Keratinocyte (primary cell): Measurements from ENCODE around the gene PAQR5. TPM values are rescaled to one million over a fixed set of nuclear protein-coding genes. Genes with fewer than 3 reads are reported as not detected.

ENCODE experiments used
- DNase-seq: peaks from one replicate; pipeline ENCODE4 v3.0.0-alpha.2; 2011; ENCODE audit warnings: low read depth, missing footprints, low spot score
- FAIRE-seq: peaks from 2 replicates; lab custom pipeline; 2011; peaks lifted over from hg19 to GRCh38; lab: Jason Lieb, UNC
- H2AFZ ChIP-seq: 2 replicates; pipeline ENCODE4 v1.6.0; 2012; ENCODE audit warnings: low read length, control low read depth, inconsistent platforms; ENCODE audit not compliant: control insufficient read depth
- H3K27ac ChIP-seq: 2 replicates; pipeline ENCODE4 v1.5.1; 2011; ENCODE audit warnings: low read length; ENCODE audit not compliant: control insufficient read depth, insufficient read depth
- H3K27me3 ChIP-seq: 3 replicates; pipeline ENCODE4 v1.6.0; 2011; ENCODE audit warnings: low read length; ENCODE audit not compliant: control insufficient read depth, insufficient read depth; ENCODE audit errors: extremely low read depth
- H3K36me3 ChIP-seq, 2 experiments: 2 replicates in 1 of 2; 3 replicates in 1 of 2; pipeline ENCODE4 v1.5.1; 2011; ENCODE audit warnings: low read length in 2 of 2, mild to moderate bottlenecking in 1 of 2; ENCODE audit not compliant: control insufficient read depth in 2 of 2, insufficient read depth in 2 of 2; ENCODE audit errors: extremely low read depth in 1 of 2
- H3K4me1 ChIP-seq: 3 replicates; pipeline ENCODE4 v1.5.1; 2011; ENCODE audit warnings: low read length; ENCODE audit not compliant: control insufficient read depth, insufficient read depth; ENCODE audit errors: extremely low read depth
- H3K4me2 ChIP-seq: 3 replicates; pipeline ENCODE4 v1.6.0; 2011; ENCODE audit warnings: low read depth, low read length; ENCODE audit not compliant: control insufficient read depth, insufficient read depth; ENCODE audit errors: extremely low read depth
- H3K4me3 ChIP-seq, 3 experiments: fragments of 200-600 bp in 1 of 3; sonication (generic) in 1 of 3; 2 replicates in 2 of 3; 3 replicates in 1 of 3; pipeline ENCODE4 v1.5.1; 2011 to 2016; ENCODE audit warnings: low read length in 3 of 3, mild to moderate bottlenecking in 3 of 3, control low read depth in 2 of 3, inconsistent platforms in 1 of 3, low read depth in 1 of 3, mixed read lengths in 1 of 3, mixed run types in 1 of 3, moderate library complexity in 1 of 3; ENCODE audit not compliant: control insufficient read depth in 2 of 3, insufficient read depth in 2 of 3; ENCODE audit errors: extremely low read depth in 1 of 3
- H3K79me2 ChIP-seq: 2 replicates; pipeline ENCODE4 v1.6.0; 2012; ENCODE audit warnings: low read length; ENCODE audit not compliant: control insufficient read depth, insufficient read depth
- H3K9ac ChIP-seq: 3 replicates; pipeline ENCODE4 v1.6.0; 2011; ENCODE audit warnings: low read length; ENCODE audit not compliant: control insufficient read depth, insufficient read depth; ENCODE audit errors: extremely low read depth
- H3K9me1 ChIP-seq: 3 replicates; pipeline ENCODE4 v1.6.0; 2011; ENCODE audit warnings: low read length; ENCODE audit not compliant: control insufficient read depth, insufficient read depth; ENCODE audit errors: extremely low read depth
- H3K9me3 ChIP-seq: 2 replicates; pipeline ENCODE4 v1.5.1; 2012; ENCODE audit warnings: low read depth, low read length; ENCODE audit not compliant: control insufficient read depth
- H4K20me1 ChIP-seq: 3 replicates; pipeline ENCODE4 v1.6.0; 2011; ENCODE audit warnings: low read length; ENCODE audit not compliant: control insufficient read depth, insufficient read depth; ENCODE audit errors: extremely low read depth
- CTCF ChIP-seq, 3 experiments: IDR thresholded peaks in 1 of 3; conservative IDR thresholded peaks in 1 of 3; optimal IDR thresholded peaks in 1 of 3; 2 replicates in 2 of 3; 3 replicates in 1 of 3; pipeline versions ENCODE3 to v1.5.1; 2011; ENCODE audit warnings: low read length in 3 of 3, mild to moderate bottlenecking in 3 of 3, moderate library complexity in 2 of 3, control low read depth in 1 of 3, inconsistent platforms in 1 of 3; ENCODE audit not compliant: insufficient read depth in 2 of 3; ENCODE audit errors: extremely low read depth in 1 of 3
- EZH2 ChIP-seq: IDR thresholded peaks from one replicate; pipeline ENCODE4 v1.6.1; 2012; ENCODE audit warnings: inconsistent platforms, mild to moderate bottlenecking, low read length, moderate library complexity
- dilution Hi-C: fragments of 300-500 bp; cut with MboI; formaldehyde crosslinking; loops from one replicate; pipeline ENCODE4 v1.7.0; 2020; ENCODE audit warnings: low sequenced_read_pairs; ENCODE audit not compliant: extremely low pct_ligation_motif_present
- polyA plus RNA-seq, 5 experiments: library from polyadenylated mRNA; depleted of rRNA in 3 of 5; stranded (reverse) in 3 of 5; stranded (forward) in 1 of 5; unstranded in 1 of 5; fragments of >200 nt; gene quantifications; 1 replicate in 1 of 5; 2 replicates in 3 of 5; 3 replicates in 1 of 5; pipeline versions ENCODE4 v1.2.1 to v1.2.3, GENCODE V29; 2011 to 2012; ENCODE audit warnings: missing spikeins in 2 of 5, low read depth in 1 of 5, low replicate concordance in 1 of 5

Gene PAQR5
- polyA plus RNA-seq, 1 donor (not counting 4 experiments of a cell fraction or from before 2014, with no cell fraction given), result 0.30 TPM

DNA sequence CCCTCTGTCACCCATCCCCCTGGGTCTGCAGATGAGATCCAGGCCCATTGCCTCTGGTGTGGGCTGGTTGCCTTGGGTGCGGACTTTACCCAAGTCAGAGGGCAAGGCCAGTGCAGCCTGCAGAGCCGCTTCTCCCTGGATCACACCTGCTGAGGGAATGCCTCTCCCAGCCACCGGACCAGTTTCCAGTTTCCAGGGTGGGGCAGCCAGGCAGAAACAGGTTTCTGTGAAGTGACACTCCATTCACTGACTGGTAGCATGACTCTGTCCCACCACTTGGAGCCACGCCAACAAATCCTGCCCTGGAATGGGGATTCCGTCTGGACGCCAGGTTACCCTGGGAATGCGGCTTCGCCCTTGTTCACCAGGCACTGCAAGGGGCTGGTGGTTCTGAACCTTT lies 30.0 kb downstream of the PAQR5 start:
- TF ChIP-seq CTCF (optimal IDR thresholded peaks at IDR 0.05 in 1 of 3, IDR thresholded peaks at IDR 0.05 in 1 of 3, conservative IDR thresholded peaks at IDR 0.05 in 1 of 3; ENCODE audit: extremely low read depth in 1 of 3, insufficient read depth in 2 of 3, low read length in 3 of 3) (no peak), EZH2 (no peak)
- no peak overlapping the region for H3K4me2 ChIP-seq

GRCh38 chr15:69337138-69337537 lies 38.4 kb downstream of the PAQR5 start:
- no peaks in the 10 kb centered on the region for H3K36me3 ChIP-seq
- H3K9me1 ChIP-seq, result no peaks in the 10 kb centered on the region
- DNase-seq (no peak), FAIRE-seq (no peak)
- H3K27ac ChIP-seq, result no peak overlapping the region
- TF ChIP-seq CTCF (optimal IDR thresholded peaks at IDR 0.05 in 1 of 3, IDR thresholded peaks at IDR 0.05 in 1 of 3, conservative IDR thresholded peaks at IDR 0.05 in 1 of 3; ENCODE audit: extremely low read depth in 1 of 3, insufficient read depth in 2 of 3, low read length in 3 of 3), result no peak
- TF ChIP-seq EZH2, result no peak
- no peaks in the 10 kb centered on the region for H3K27me3 ChIP-seq
- no peak overlapping the region for H2AFZ ChIP-seq
- no peaks in the 10 kb centered on the region for H3K79me2 ChIP-seq
- no peaks in the 10 kb centered on the region for H3K9me3 ChIP-seq
- H3K4me1 ChIP-seq, result peaks cover 8% of the 10 kb centered on the region
- no peak overlapping the region for H3K9ac ChIP-seq
- no peak overlapping the region for H3K4me2 ChIP-seq
- H3K4me3 ChIP-seq, result no peak overlapping the region
- dilution Hi-C loops, result no loop called here
- no peaks in the 10 kb centered on the region for H4K20me1 ChIP-seq

More for the DNA sequence above, 30.0 kb downstream of the PAQR5 start:
- Histone ChIP-seq H4K20me1 (no peaks in the 10 kb centered on the region), H3K36me3 (no peaks in the 10 kb centered on the region), H3K27ac (no peak overlapping the region), H3K9ac (no peak overlapping the region), H2AFZ (no peak overlapping the region), H3K27me3 (peaks cover 4% of the 10 kb centered on the region), H3K9me1 (no peaks in the 10 kb centered on the region), H3K4me1 (no peaks in the 10 kb centered on the region), H3K9me3 (no peaks in the 10 kb centered on the region), H3K4me3 (no peak overlapping the region), H3K79me2 (no peaks in the 10 kb centered on the region)
- no peak for DNase-seq
- dilution Hi-C loops, result no loop called here
- no peak for FAIRE-seq
